ENCODE measurements around the gene MAP1B.

Gene MAP1B

DNA sequence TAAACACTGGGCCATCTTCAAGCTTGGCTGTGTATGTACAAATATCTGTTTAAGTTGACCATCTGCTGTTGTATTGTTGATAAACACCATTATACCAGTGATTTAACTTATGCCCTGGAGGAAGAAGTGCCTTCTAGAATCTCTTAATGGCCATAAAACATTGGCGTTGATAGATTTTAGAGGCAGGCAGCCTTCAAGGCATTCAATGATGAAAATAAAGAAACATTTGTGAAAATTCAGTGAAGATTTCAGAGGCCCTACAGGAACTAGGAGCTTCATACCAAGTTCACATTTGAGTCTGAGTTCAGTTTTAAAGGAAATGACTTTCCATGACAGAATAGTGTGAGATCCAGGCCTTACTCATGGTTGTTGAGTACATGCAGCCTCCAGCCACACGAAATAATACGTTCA lies 52.2 kb downstream of the MAP1B start:
- no peak overlapping the region for H3K27ac ChIP-seq (ENCODE audit: insufficient read depth in 1 of 2, low read depth in 1 of 2, low read length in 2 of 2, poor library complexity in 1 of 2, severe bottlenecking in 2 of 2)
- no peak overlapping the region for H3K4me3 ChIP-seq (ENCODE audit: control insufficient read depth in 1 of 7, extremely low read depth in 1 of 7, insufficient read depth in 4 of 7, low read depth in 2 of 7, low read length in 6 of 7)
- H3K36me3 ChIP-seq (ENCODE audit: control insufficient read depth in 4 of 4, insufficient read depth in 4 of 4, low read length in 3 of 4), result no peaks in the 10 kb centered on the region
- no peaks in the 10 kb centered on the region for H3K9me3 ChIP-seq (ENCODE audit: control extremely low read depth in 1 of 5, control insufficient read depth in 4 of 5, insufficient read depth in 2 of 5, low read depth in 1 of 5, low read length in 4 of 5)
- ChIA-PET CTCF (no interaction called here), POLR2A (no interaction called here)
- no peak for DNase-seq
- H3K4me1 ChIP-seq (ENCODE audit: control extremely low read depth in 1 of 4, control insufficient read depth in 4 of 4, insufficient read depth in 4 of 4, low read length in 3 of 4), result no peaks in the 10 kb centered on the region
- H3K27me3 ChIP-seq (replicated peaks in 2 of 5; ENCODE audit: control insufficient read depth in 4 of 5, insufficient read depth in 5 of 5, low read length in 4 of 5), result peaks cover 0 to 40% (median 21%) of the 10 kb centered on the region in 5 experiments
- WGBS (ENCODE audit: insufficient coverage), result 100% methylated on average over 1 of the region's 3 CpGs

DNA sequence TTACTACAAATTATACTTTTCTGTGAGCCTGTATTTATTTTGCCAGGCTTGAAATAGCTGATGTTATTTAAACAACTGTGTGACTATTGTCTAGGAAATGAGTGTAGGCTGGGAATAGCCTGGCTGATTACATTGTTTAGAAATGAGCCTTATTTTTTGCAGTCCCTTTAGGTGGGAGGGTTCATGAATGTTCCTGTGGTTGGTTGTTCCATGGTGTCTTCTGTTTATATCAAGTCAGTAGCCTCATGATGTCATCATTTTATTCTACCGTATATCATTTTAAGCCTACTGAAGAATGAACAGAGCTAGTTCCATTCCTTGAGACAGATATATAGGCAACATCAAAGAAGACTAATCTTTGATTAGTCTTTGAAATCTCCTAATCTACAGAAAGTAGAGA lies 53.1 kb downstream of the MAP1B start:
- Histone ChIP-seq H3K27ac (ENCODE audit: insufficient read depth in 1 of 2, low read depth in 1 of 2, low read length in 2 of 2, poor library complexity in 1 of 2, severe bottlenecking in 2 of 2) (no peak overlapping the region), H3K4me3 (ENCODE audit: control insufficient read depth in 1 of 7, extremely low read depth in 1 of 7, insufficient read depth in 4 of 7, low read depth in 2 of 7, low read length in 6 of 7) (no peak overlapping the region), H3K36me3 (ENCODE audit: control insufficient read depth in 4 of 4, insufficient read depth in 4 of 4, low read length in 3 of 4) (no peaks in the 10 kb centered on the region), H3K27me3 (replicated peaks in 2 of 5; ENCODE audit: control insufficient read depth in 4 of 5, insufficient read depth in 5 of 5, low read length in 4 of 5) (peaks cover 0 to 36% (median 19%) of the 10 kb centered on the region in 5 experiments), H3K9me3 (ENCODE audit: control extremely low read depth in 1 of 5, control insufficient read depth in 4 of 5, insufficient read depth in 2 of 5, low read depth in 1 of 5, low read length in 4 of 5) (no peaks in the 10 kb centered on the region), H3K4me1 (ENCODE audit: control extremely low read depth in 1 of 4, control insufficient read depth in 4 of 4, insufficient read depth in 4 of 4, low read length in 3 of 4) (no peaks in the 10 kb centered on the region)
- ChIA-PET POLR2A (no interaction called here), CTCF (interaction anchor here (1.5 kb wide), 1 partner anchor 11 kb away, joined by 5 read pairs; no protein-coding TSS in a partner anchor)
- WGBS (ENCODE audit: insufficient coverage), result no CpG with 5 or more reads among the region's 1 CpG
- DNase-seq, result no peak

DNA sequence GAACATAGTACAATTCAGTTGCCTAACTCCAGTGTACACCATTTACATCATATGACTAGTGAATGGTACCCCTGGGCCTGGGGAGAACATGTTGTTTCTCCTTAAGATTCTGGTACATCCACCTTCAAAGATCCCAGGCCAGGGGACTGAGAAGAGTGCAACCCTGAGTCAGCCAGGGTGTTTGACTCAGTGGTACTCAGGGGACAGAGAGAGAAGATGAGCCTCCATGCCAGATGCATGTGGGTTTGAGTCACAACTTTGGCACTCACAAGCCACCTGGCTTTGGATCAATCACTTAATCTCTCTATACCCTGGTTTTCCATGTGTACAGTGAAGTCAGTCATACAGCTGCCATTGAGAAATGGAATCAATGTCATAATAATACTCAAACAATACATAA lies 53.7 kb downstream of the MAP1B start:
- ChIA-PET CTCF (interaction anchor here (1.5 kb wide), 1 partner anchor 10 kb away, joined by 5 read pairs; no protein-coding TSS in a partner anchor), POLR2A (no interaction called here)
- H3K27ac ChIP-seq (ENCODE audit: insufficient read depth in 1 of 2, low read depth in 1 of 2, low read length in 2 of 2, poor library complexity in 1 of 2, severe bottlenecking in 2 of 2), result no peak overlapping the region
- H3K4me1 ChIP-seq (ENCODE audit: control extremely low read depth in 1 of 4, control insufficient read depth in 4 of 4, insufficient read depth in 4 of 4, low read length in 3 of 4), result no peaks in the 10 kb centered on the region
- peaks cover 6 to 32% (median 23%) of the 10 kb centered on the region in 5 experiments for H3K27me3 ChIP-seq (replicated peaks in 2 of 5; ENCODE audit: control insufficient read depth in 4 of 5, insufficient read depth in 5 of 5, low read length in 4 of 5)
- no peak for DNase-seq
- no peak overlapping the region for H3K4me3 ChIP-seq (ENCODE audit: control insufficient read depth in 1 of 7, extremely low read depth in 1 of 7, insufficient read depth in 4 of 7, low read depth in 2 of 7, low read length in 6 of 7)
- H3K9me3 ChIP-seq (ENCODE audit: control extremely low read depth in 1 of 5, control insufficient read depth in 4 of 5, insufficient read depth in 2 of 5, low read depth in 1 of 5, low read length in 4 of 5), result no peaks in the 10 kb centered on the region
- H3K36me3 ChIP-seq (ENCODE audit: control insufficient read depth in 4 of 4, insufficient read depth in 4 of 4, low read length in 3 of 4), result no peaks in the 10 kb centered on the region

DNA sequence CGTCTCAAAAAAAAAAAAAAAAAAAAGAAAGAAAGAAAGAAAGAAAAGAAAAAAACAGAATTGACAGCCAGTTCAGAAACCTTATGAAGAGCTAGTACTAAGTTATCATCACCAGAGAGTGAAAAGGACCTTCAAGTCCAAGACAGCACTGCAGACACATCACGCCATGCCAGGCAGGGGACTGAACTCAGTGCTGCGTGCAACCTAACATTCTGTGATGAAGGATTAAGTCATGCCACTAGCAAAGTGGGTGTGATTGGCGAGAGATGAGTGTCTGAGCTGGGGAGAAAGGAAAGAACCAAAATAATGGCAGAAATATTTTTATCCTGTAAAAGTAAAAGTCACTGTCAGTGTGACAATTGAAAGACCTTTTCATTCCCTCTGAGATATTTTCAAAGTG lies 54.7 kb downstream of the MAP1B start:
- Histone ChIP-seq H3K9me3 (ENCODE audit: control extremely low read depth in 1 of 5, control insufficient read depth in 4 of 5, insufficient read depth in 2 of 5, low read depth in 1 of 5, low read length in 4 of 5) (no peaks in the 10 kb centered on the region), H3K27ac (ENCODE audit: insufficient read depth in 1 of 2, low read depth in 1 of 2, low read length in 2 of 2, poor library complexity in 1 of 2, severe bottlenecking in 2 of 2) (no peak overlapping the region), H3K36me3 (ENCODE audit: control insufficient read depth in 4 of 4, insufficient read depth in 4 of 4, low read length in 3 of 4) (no peaks in the 10 kb centered on the region), H3K4me1 (ENCODE audit: control extremely low read depth in 1 of 4, control insufficient read depth in 4 of 4, insufficient read depth in 4 of 4, low read length in 3 of 4) (peaks cover 0 to 2% (median 0%) of the 10 kb centered on the region in 4 experiments), H3K4me3 (ENCODE audit: control insufficient read depth in 1 of 7, extremely low read depth in 1 of 7, insufficient read depth in 4 of 7, low read depth in 2 of 7, low read length in 6 of 7) (no peak overlapping the region), H3K27me3 (replicated peaks in 2 of 5; ENCODE audit: control insufficient read depth in 4 of 5, insufficient read depth in 5 of 5, low read length in 4 of 5) (peaks cover 5 to 32% (median 18%) of the 10 kb centered on the region in 5 experiments)
- WGBS (ENCODE audit: insufficient coverage), result 100% methylated on average over 1 of the region's 4 CpGs
- no peak for DNase-seq
- CTCF ChIA-PET, result interaction anchor here (0.5 kb wide), 1 partner anchor 1079 kb away, joined by 3 read pairs; no protein-coding TSS in a partner anchor
- POLR2A ChIA-PET, result interaction anchor here (0.7 kb wide), 1 partner anchor 8 kb away, joined by 3 read pairs; no protein-coding TSS in a partner anchor

DNA sequence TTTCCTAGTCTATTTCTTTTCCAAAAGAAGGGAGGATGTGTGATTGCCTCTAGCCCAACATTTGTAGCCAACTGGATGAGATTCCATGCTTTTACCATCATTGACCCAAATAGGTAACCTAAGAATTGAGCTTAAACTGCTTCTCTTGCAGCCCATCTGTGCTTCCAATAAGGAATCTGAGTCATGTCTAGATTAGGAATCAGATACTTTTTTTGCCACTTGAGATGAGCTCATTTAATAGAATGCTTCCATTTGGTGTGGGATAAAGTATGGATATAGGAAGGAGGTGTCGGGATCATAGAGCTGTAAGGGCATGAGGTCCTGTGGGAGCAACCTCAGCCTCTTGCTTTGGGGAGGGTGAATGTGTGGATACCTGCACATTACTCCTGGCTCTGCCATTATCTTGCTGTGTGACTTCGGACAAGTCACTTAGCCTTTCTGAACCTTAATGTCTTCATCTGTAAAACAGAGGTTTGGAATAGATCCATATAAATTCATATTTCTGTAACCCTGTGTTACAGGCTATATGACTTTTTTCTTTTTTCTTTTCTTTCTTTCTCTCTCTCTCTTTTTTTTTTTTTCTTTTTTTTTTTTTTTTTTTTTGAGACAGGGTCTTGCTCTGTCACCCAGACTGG lies 56.2 kb downstream of the MAP1B start:
- 100% methylated on average over 1 of the region's 2 CpGs for WGBS (ENCODE audit: insufficient coverage)
- Histone ChIP-seq H3K36me3 (ENCODE audit: control insufficient read depth in 4 of 4, insufficient read depth in 4 of 4, low read length in 3 of 4) (no peaks in the 10 kb centered on the region), H3K27me3 (replicated peaks in 2 of 5; ENCODE audit: control insufficient read depth in 4 of 5, insufficient read depth in 5 of 5, low read length in 4 of 5) (peaks cover 11 to 37% (median 23%) of the 10 kb centered on the region in 5 experiments), H3K27ac (ENCODE audit: insufficient read depth in 1 of 2, low read depth in 1 of 2, low read length in 2 of 2, poor library complexity in 1 of 2, severe bottlenecking in 2 of 2) (no peak overlapping the region), H3K4me1 (ENCODE audit: control extremely low read depth in 1 of 4, control insufficient read depth in 4 of 4, insufficient read depth in 4 of 4, low read length in 3 of 4) (peaks cover 0 to 2% (median 0%) of the 10 kb centered on the region in 4 experiments), H3K4me3 (ENCODE audit: control insufficient read depth in 1 of 7, extremely low read depth in 1 of 7, insufficient read depth in 4 of 7, low read depth in 2 of 7, low read length in 6 of 7) (no peak overlapping the region), H3K9me3 (ENCODE audit: control extremely low read depth in 1 of 5, control insufficient read depth in 4 of 5, insufficient read depth in 2 of 5, low read depth in 1 of 5, low read length in 4 of 5) (no peaks in the 10 kb centered on the region)
- ChIA-PET POLR2A (no interaction called here), CTCF (interaction anchor here (0.9 to 1.0 kb wide), 2 partner anchors 19 to 82 kb away, joined by 3 read pairs; no protein-coding TSS in a partner anchor)
- no peak for DNase-seq

DNA sequence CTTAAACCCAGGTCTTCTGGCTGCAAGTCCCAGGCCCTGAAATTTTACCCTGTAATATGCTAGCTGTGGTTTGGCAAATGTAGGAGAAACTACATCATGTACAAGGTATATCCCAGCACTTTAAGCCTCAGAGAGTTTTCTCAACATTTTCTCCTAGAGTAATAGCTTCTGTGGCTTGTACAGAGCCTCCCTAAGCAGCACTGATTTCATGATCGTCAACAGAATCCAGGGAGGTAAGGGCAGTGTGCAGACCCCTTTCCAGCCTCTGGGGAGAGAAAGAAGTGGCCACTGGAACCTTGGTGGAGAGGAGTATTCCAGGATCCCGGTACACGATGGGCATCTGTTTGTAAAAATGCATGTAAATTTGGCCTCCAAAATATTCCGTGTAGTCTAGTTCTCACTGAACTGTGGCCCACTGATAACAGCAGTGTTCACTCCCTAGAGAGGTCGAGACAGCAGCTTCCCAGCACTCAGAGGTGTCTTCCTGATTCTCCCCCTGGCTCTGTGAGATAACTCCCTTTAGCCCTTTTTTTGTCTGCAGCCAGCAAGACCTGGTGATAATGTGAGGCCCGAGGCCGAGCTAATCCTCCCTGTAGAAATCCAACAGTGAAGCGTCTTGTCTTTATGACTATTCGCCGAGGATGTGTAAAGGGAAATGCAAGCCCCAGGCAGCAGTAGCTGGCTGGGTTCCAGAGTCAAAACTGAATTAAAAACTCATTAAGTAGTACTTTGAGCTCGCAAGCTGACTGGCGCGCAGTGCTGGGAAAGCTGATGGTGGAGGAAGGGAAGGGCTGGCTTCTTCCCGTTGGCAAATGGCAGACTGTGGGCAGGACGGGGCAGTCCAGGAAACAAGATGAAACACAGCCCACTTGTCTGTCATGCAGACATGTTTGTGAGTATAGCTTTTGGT lies 59.0 kb downstream of the MAP1B start:
- peaks cover 17 to 44% (median 23%) of the 10 kb centered on the region in 5 experiments for H3K27me3 ChIP-seq (replicated peaks in 2 of 5; ENCODE audit: control insufficient read depth in 4 of 5, insufficient read depth in 5 of 5, low read length in 4 of 5)
- ChIA-PET POLR2A (interaction anchor here (0.5 kb wide), 1 partner anchor 12 kb away, joined by 5 read pairs; no protein-coding TSS in a partner anchor), CTCF (no interaction called here)
- no peaks in the 10 kb centered on the region for H3K9me3 ChIP-seq (ENCODE audit: control extremely low read depth in 1 of 5, control insufficient read depth in 4 of 5, insufficient read depth in 2 of 5, low read depth in 1 of 5, low read length in 4 of 5)
- peak overlapping the region in 1 of 7 experiments; percentile 4 for H3K4me3 ChIP-seq (ENCODE audit: control insufficient read depth in 1 of 7, extremely low read depth in 1 of 7, insufficient read depth in 4 of 7, low read depth in 2 of 7, low read length in 6 of 7)
- H3K4me1 ChIP-seq (ENCODE audit: control extremely low read depth in 1 of 4, control insufficient read depth in 4 of 4, insufficient read depth in 4 of 4, low read length in 3 of 4), result peaks cover 0 to 2% (median 0%) of the 10 kb centered on the region in 4 experiments
- H3K27ac ChIP-seq (ENCODE audit: insufficient read depth in 1 of 2, low read depth in 1 of 2, low read length in 2 of 2, poor library complexity in 1 of 2, severe bottlenecking in 2 of 2), result no peak overlapping the region
- 60% methylated on average over 14 of the region's 15 CpGs for WGBS (ENCODE audit: insufficient coverage)
- H3K36me3 ChIP-seq (ENCODE audit: control insufficient read depth in 4 of 4, insufficient read depth in 4 of 4, low read length in 3 of 4), result no peaks in the 10 kb centered on the region
- DNase-seq, result peak; percentile 6 to 25 (median 13)

DNA sequence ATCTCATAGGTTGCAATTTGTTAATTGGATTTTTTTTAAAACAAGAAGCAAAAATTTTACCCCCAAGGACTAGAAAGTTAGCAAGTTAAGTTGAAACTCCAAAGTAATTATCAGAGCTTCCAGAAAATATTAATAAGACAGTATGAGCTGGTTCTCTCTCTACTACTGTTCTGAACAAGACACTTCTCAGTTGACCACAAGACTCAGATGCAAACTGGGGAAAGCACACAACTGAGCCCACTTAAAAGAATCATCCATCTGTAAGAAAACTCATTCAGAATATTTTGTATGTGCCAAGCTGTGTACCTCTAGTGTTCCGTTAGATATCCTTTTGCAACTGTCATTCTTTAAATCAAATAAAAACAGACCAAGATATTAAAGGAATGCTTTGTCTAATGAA lies 60.0 kb downstream of the MAP1B start:
- no CpG with 5 or more reads among the region's 1 CpG for WGBS (ENCODE audit: insufficient coverage)
- Histone ChIP-seq H3K27me3 (replicated peaks in 2 of 5; ENCODE audit: control insufficient read depth in 4 of 5, insufficient read depth in 5 of 5, low read length in 4 of 5) (peaks cover 17 to 50% (median 23%) of the 10 kb centered on the region in 5 experiments), H3K27ac (ENCODE audit: insufficient read depth in 1 of 2, low read depth in 1 of 2, low read length in 2 of 2, poor library complexity in 1 of 2, severe bottlenecking in 2 of 2) (no peak overlapping the region), H3K36me3 (ENCODE audit: control insufficient read depth in 4 of 4, insufficient read depth in 4 of 4, low read length in 3 of 4) (no peaks in the 10 kb centered on the region), H3K9me3 (ENCODE audit: control extremely low read depth in 1 of 5, control insufficient read depth in 4 of 5, insufficient read depth in 2 of 5, low read depth in 1 of 5, low read length in 4 of 5) (no peaks in the 10 kb centered on the region), H3K4me1 (ENCODE audit: control extremely low read depth in 1 of 4, control insufficient read depth in 4 of 4, insufficient read depth in 4 of 4, low read length in 3 of 4) (peaks cover 0 to 2% (median 0%) of the 10 kb centered on the region in 4 experiments), H3K4me3 (ENCODE audit: control insufficient read depth in 1 of 7, extremely low read depth in 1 of 7, insufficient read depth in 4 of 7, low read depth in 2 of 7, low read length in 6 of 7) (no peak overlapping the region)
- ChIA-PET POLR2A (no interaction called here), CTCF (no interaction called here)
- DNase-seq, result no peak
